ELF-1 (cell line): ENCODE data around the gene LCMT2.

Experiments
- DNase-seq: peaks from one replicate; pipeline ENCODE4 v3.0.0-alpha.2; 2016; ENCODE audit warnings: low read depth, low spot score

The LCMT2 gene

DNA sequence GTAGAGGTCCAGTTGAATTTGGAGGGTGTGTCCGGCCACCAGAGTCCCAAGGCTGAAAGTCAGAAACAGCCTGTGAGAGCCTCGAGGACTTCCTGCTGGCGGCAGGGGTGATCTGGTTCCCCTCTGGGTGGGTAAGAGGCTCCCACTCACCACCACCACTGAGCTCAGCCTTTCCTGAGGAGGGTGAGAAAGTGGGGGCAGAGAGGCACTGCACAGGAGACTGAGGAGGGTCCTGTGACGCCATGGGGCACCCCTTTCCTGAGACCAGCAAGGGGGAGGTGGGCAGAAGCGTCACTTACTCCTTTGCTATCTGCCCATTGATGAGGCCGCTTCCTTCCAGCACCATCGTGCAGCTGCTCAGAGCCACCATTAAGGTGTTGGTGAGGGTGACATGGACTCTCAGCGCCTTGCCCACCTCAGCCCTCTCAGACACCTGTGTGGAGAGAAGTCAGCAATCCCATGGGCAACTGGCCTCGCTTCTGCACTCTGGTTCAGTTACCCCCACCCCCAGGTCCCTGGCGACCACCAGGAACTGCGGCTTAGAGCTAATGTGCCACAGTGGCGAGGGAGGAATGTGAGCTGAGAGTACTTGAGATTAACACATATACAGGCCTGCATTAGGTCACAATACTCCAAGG, 53.7 kb downstream of the LCMT2 start:
- DNase-seq: no peak

GRCh38 chr15:43275740-43276562, 54.4 kb downstream of the LCMT2 start:
- DNase-seq: peak; percentile 12

- DNase-seq: no peak
These were observed 56.2 kb downstream of the LCMT2 start for GRCh38 chr15:43274136-43274535.
